VCaP (cell line): ENCODE data around the gene SLC23A1.

Source experiments
- H3K27ac ChIP-seq: fragments of 450-650 bp; 2 replicates; pipeline ENCODE4 v1.5.1; 2017
- TF ChIP-seq, protein P1 (sequence below): fragments of 450-650 bp; conservative IDR thresholded peaks from 2 replicates; pipeline ENCODE4 v1.5.1; 2017; ENCODE audit warnings: mild to moderate bottlenecking, moderate library complexity

Gene SLC23A1

DNA sequence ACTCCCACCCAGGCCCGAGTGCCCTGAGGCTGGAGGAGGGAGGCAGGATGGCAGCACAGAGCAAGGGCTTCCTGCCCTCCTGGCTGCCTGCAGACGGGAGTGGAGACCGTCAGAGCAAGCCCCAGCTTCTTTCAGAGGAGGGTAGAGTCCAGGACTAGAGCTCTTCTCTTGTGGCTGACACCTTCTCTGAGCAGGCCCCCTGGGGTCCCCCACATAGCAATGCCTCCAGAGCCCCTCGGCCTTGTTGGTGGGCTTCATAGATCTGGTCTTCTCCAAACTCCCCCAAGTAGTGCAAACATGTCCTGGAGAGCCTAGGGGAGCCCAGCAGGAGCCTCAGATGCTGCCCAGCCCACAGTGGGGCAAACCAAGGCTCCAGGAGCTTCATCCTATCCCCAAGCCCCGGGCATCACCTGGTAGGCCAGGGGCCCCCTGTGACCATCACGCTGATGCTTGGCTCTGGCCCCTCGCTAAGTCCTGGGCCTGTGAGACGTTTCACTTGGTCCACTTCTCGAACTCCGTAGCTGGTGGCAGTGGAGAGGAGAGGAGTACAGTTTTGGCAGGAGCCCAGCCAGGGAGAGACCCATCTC, 4.6 kb upstream of the SLC23A1 start:
- H3K27ac ChIP-seq: peak overlapping the region; percentile 85
- TF ChIP-seq, protein P1, sequence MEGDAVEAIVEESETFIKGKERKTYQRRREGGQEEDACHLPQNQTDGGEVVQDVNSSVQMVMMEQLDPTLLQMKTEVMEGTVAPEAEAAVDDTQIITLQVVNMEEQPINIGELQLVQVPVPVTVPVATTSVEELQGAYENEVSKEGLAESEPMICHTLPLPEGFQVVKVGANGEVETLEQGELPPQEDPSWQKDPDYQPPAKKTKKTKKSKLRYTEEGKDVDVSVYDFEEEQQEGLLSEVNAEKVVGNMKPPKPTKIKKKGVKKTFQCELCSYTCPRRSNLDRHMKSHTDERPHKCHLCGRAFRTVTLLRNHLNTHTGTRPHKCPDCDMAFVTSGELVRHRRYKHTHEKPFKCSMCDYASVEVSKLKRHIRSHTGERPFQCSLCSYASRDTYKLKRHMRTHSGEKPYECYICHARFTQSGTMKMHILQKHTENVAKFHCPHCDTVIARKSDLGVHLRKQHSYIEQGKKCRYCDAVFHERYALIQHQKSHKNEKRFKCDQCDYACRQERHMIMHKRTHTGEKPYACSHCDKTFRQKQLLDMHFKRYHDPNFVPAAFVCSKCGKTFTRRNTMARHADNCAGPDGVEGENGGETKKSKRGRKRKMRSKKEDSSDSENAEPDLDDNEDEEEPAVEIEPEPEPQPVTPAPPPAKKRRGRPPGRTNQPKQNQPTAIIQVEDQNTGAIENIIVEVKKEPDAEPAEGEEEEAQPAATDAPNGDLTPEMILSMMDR: no peak

DNA sequence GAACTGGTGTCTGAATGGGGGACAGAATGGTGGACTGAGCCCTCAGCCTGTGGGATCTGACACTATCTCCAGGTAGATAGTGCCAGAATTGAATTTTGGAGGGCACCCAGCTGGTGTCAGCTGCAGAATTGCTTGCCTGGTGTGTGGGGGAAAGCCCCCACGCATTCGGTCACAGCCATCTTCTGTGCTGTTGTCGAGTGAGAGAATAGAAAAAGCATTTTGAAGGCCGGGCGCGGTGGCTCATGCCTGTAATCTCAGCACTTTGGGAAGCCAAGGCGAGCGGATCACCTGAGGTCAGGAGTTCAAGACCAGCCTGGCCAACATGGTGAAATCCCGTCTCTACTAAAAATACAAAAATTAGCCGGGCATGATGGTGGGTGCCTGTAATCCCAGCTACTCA, 3.9 kb upstream of the SLC23A1 start:
- H3K27ac ChIP-seq: peak overlapping the region; percentile 85

DNA sequence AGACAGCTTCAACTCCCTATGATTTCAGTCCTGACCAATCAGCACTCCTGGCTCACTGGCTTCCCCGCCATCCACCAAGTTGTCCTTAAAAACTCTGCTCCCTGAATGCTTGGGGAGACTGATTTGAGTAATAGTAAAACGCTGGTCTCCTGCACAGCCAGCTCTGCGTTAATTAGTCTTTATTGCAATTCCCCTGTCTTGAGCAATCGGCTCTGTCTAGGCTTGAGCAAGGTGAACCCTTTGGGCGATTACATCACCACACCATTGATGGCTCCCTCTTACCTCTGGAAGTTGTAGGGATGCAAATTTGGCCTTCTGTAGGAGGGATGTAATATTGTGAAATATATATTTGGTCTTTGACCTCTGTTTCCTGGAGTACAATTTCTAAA, 2.9 kb upstream of the SLC23A1 start:
- TF ChIP-seq, protein P1: no peak
- no peak overlapping the region for H3K27ac ChIP-seq

DNA sequence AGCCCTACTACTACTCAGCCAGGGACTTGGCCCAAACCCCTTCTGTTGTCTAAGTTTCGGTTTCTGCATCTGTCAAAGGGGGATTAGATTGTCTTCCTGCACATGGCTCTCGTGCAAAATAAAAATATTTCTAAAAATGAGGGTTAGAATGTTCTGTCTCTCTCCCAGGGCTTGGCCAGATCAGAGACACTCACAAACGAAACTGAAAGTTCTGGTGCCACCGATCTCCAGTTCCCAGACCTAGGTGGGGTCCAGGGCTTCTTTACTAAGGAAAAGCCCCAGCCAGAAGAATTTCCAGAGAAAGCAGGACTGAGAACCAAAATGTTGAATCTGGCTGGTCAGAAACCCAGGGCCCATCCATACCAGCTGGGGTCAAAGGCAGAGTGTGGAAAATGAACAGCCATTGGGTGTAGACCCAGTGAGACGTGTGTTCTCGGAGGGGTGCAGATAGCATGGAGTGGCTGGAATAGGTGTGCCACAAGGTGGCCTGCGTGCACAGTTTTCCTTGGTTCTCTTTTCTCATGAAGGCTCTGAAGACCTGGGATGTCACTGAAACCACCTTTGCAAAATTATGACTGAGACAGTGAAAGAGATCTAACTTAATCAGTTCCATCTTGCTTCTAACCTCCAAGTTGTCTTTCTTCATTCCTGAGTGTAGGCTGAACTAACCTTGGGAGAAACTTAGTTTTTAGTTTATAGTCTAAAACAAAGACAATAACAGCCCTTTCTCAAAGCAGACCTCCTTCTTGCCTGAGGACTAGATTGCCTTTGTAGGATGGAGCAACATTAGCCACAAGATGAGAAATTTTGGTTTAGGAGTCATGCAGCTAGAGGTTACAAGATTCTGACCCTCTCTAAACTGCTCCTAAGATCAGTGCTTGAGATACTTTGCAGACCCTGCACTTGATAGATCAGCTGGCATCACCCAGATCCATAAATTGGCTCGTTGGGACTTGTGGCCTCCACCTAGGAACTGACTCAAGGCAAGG, 2.3 kb upstream of the SLC23A1 start:
- peak overlapping the region; percentile 55; the same call in 1 of the 2 replicates for H3K27ac ChIP-seq
- TF ChIP-seq, protein P1: no peak

DNA sequence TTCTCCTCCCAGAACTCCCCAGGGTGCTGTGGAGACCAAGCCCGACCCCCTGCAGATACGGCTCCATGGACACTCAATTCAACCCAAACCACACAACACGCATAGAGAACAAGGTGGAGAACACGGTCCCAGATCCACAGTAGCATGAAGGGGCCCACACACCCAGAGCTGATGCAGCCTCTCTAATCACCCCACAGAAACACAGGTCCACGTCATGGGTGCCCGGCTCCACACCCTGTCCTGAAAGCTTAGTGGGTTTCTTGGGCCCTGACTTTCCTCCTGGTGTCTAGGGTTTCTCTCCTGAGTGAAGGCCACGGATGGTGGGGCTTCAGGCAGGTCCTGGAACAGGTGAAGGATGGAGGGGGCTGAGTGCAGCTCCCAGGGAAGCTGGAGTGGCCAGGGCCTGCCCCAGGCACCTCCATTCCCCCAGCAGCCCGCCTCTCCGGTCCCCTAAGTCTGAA, 1.5 kb upstream of the SLC23A1 start:
- H3K27ac ChIP-seq: peak overlapping the region; percentile 55
- TF ChIP-seq, protein P1: no peak

DNA sequence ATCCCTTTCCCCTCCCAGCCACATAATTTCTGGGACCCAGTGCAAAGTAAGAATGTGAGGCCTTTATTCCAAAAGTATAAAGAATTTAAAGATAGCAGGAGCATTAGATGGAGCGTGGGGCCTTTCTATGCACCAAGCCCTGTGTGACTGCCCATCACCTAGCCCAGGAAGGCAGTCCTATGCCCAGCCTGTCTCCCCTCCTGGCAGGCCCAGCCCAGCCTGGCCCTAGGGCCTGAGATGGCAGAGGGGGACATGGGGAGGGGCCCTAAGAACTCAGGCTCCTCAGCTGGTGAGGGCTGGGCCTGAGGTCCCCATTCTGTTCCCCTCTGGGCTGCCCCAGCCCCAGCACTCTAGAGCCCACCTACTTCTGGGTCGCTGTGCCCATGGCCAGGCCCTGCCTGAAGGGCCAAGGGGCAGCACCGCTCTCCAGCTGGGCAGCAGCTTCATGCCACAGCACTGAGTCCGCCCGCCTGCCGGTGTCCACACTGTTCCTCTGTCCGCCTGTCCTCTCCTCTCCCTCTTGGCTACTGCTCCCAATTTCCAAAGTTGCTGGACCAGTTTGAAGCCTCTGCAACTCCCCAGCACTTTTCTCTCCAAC, 995 bp upstream of the SLC23A1 start:
- TF ChIP-seq, protein P1: no peak
- peak overlapping the region; percentile 55 for H3K27ac ChIP-seq

DNA sequence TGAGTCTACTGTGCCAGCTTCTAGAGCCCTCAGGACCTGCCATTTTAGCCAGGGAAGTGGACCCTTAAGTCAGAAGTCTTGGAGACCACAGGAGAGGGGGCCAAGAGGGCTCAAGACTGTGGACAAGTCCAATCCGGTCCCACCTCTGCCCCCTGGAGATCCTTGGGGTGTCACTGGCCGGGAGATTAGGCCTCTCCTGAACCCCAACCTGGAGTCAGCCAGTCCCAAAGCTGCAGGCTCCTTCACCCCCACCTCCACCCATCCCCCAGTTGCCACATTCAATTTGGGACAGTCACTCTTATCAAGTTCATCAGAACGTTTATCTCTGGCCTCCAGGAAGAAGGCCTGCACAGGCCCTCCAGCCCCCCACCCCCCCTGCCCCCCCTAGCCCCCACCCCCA, 290 bp downstream of the SLC23A1 start:
- TF ChIP-seq, protein P1: no peak
- no peak overlapping the region for H3K27ac ChIP-seq
